IMR-90 (cell line): ENCODE measurements around the gene BPIFB2. TPM values are rescaled to one million over a fixed set of nuclear protein-coding genes. Genes with fewer than 3 reads are reported as not detected.

Source experiments
- ATAC-seq: fragments of 200-7000 bp; cut with Tn5 transposase; 2 replicates; pipeline ENCODE4 v1.9.1; 2020; ENCODE audit warnings: low read depth, mild to moderate bottlenecking, moderate library complexity
- BruUV-seq: library from RNA; stranded (reverse); fragments of 400-500 nt; replicated peaks from 2 replicates; lab custom pipeline; 2021; lab: Mats Ljungman, UMichigan
- CTCF ChIA-PET: fragments of 300-600 bp; formaldehyde crosslinking; extraction: SDS; loops from one replicate; lab custom pipeline; 2021; ENCODE audit warnings: antibody characterized with exemption; lab: Yijun Ruan, JAX
- POLR2A ChIA-PET: fragments of 300-600 bp; sonication (Branson Sonifier 250); formaldehyde crosslinking; loops from one replicate; lab custom pipeline; 2022; ENCODE audit warnings: antibody characterized with exemption; ENCODE audit not compliant: unreplicated experiment; lab: Charles Lee
- DNase-seq: peaks from one replicate; pipeline ENCODE4 v3.0.0; 2013
- H2AFZ ChIP-seq: replicated peaks from 2 replicates; pipeline ENCODE3; 2013; ENCODE audit warnings: low read length, mild to moderate bottlenecking; ENCODE audit not compliant: poor library complexity
- H2AK5ac ChIP-seq: 2 replicates; pipeline ENCODE4 v1.6.1; 2013; ENCODE audit warnings: low read depth, low read length, inconsistent platforms
- H2AK9ac ChIP-seq: replicated peaks from 2 replicates; pipeline ENCODE3; 2013; ENCODE audit warnings: mild to moderate bottlenecking, low read depth, low read length, moderate library complexity; ENCODE audit not compliant: poor library complexity
- H2BK120ac ChIP-seq: 2 replicates; pipeline ENCODE4 v1.6.1; 2013; ENCODE audit warnings: low read depth, low read length, inconsistent platforms
- H2BK15ac ChIP-seq: 3 replicates; pipeline ENCODE4 v1.6.1; 2013; ENCODE audit warnings: low read depth, low read length, inconsistent platforms
- H2BK20ac ChIP-seq: 2 replicates; pipeline ENCODE4 v1.6.1; 2013; ENCODE audit warnings: low read depth, mild to moderate bottlenecking, inconsistent platforms, low read length, moderate library complexity
- H2BK5ac ChIP-seq: 2 replicates; pipeline ENCODE4 v1.6.1; 2013; ENCODE audit warnings: mild to moderate bottlenecking, low read depth, low read length, inconsistent platforms; ENCODE audit not compliant: poor library complexity, severe bottlenecking
- H3K14ac ChIP-seq: replicated peaks from 2 replicates; pipeline ENCODE4 v1.6.1; 2013; ENCODE audit warnings: low read depth, low read length, inconsistent platforms
- H3K18ac ChIP-seq: 2 replicates; pipeline ENCODE4 v1.6.1; 2013; ENCODE audit warnings: low read depth, low read length, control low read depth
- H3K23ac ChIP-seq: 2 replicates; pipeline ENCODE4 v1.6.1; 2013; ENCODE audit warnings: low read depth, low read length, inconsistent platforms
- H3K27ac ChIP-seq: 2 replicates; pipeline ENCODE4 v1.5.1; 2013; ENCODE audit warnings: mild to moderate bottlenecking, control low read depth, low read length; ENCODE audit not compliant: insufficient read depth
- H3K27me3 ChIP-seq: 2 replicates; pipeline ENCODE4 v1.6.1; 2013; ENCODE audit warnings: low read length; ENCODE audit not compliant: control insufficient read depth, insufficient read depth
- H3K36me3 ChIP-seq: 2 replicates; pipeline ENCODE4 v1.6.1; 2013; ENCODE audit warnings: low read length, mixed read lengths; ENCODE audit not compliant: control insufficient read depth, insufficient read depth
- H3K4ac ChIP-seq: 2 replicates; pipeline ENCODE4 v1.6.1; 2013; ENCODE audit warnings: low read depth, low read length, inconsistent platforms
- H3K4me1 ChIP-seq: 2 replicates; pipeline ENCODE4 v1.6.1; 2013; ENCODE audit warnings: low read length, mixed read lengths; ENCODE audit not compliant: control insufficient read depth, insufficient read depth
- H3K4me2 ChIP-seq: 2 replicates; pipeline ENCODE4 v1.6.1; 2013; ENCODE audit warnings: low read depth, mild to moderate bottlenecking, control low read depth, low read length, moderate library complexity
- H3K4me3 ChIP-seq: 2 replicates; pipeline ENCODE4 v1.5.1; 2013; ENCODE audit warnings: low read depth, mild to moderate bottlenecking, control low read depth, low read length, moderate library complexity; ENCODE audit not compliant: insufficient read depth
- H3K56ac ChIP-seq: 2 replicates; pipeline ENCODE4 v1.6.1; 2013; ENCODE audit warnings: low read length, inconsistent platforms; ENCODE audit not compliant: insufficient read depth; ENCODE audit errors: extremely low read depth
- H3K79me1 ChIP-seq, 2 experiments: 2 replicates each; pipeline ENCODE4 v1.6.1; 2013; ENCODE audit warnings: low read length in 2 of 2, inconsistent platforms in 1 of 2, low read depth in 1 of 2
- H3K9ac ChIP-seq: 2 replicates; pipeline ENCODE4 v1.6.1; 2013; ENCODE audit warnings: low read depth, low read length, control low read depth
- H3K9me1 ChIP-seq: 2 replicates; pipeline ENCODE4 v1.6.1; 2013; ENCODE audit warnings: low read length, inconsistent platforms; ENCODE audit not compliant: insufficient read depth
- H3K9me3 ChIP-seq: 2 replicates; pipeline ENCODE4 v1.6.1; 2013; ENCODE audit warnings: low read length; ENCODE audit not compliant: control insufficient read depth, insufficient read depth
- H4K20me1 ChIP-seq: 2 replicates; pipeline ENCODE4 v1.6.1; 2013; ENCODE audit warnings: low read length, inconsistent platforms; ENCODE audit not compliant: insufficient read depth
- H4K5ac ChIP-seq: 2 replicates; pipeline ENCODE4 v1.6.1; 2013; ENCODE audit warnings: mild to moderate bottlenecking, low read depth, low read length, control low read depth
- H4K8ac ChIP-seq, 2 experiments: 2 replicates each; pipeline ENCODE4 v1.6.1; 2013; ENCODE audit warnings: low read depth in 2 of 2, low read length in 2 of 2, control low read depth in 1 of 2, inconsistent platforms in 1 of 2
- H4K91ac ChIP-seq: 2 replicates; pipeline ENCODE4 v1.6.1; 2013; ENCODE audit warnings: low read depth, low read length, inconsistent platforms; ENCODE audit not compliant: insufficient read depth
- MAFK ChIP-seq: IDR thresholded peaks from 2 replicates; pipeline ENCODE4 v1.6.1; 2012; ENCODE audit warnings: low read depth, low read length, improper control_type of control experiment
- RCOR1 ChIP-seq: IDR thresholded peaks from 2 replicates; pipeline ENCODE4 v1.6.1; 2012; ENCODE audit warnings: mild to moderate bottlenecking, low read length, improper control_type of control experiment; ENCODE audit not compliant: insufficient replicate concordance
- RFX5 ChIP-seq: IDR thresholded peaks from 2 replicates; pipeline ENCODE4 v1.8.0; 2012; ENCODE audit warnings: low read depth, mild to moderate bottlenecking, low read length, moderate library complexity
- WGBS, 2 experiments: methylation state at CpG; one replicate each; pipeline versions ENCODE4 v1.1.5 to v1.1.7; 2013; ENCODE audit warnings: missing lambda C conversion rate in 2 of 2; ENCODE audit not compliant: insufficient read length in 1 of 2; ENCODE audit errors: extremely low coverage in 2 of 2; 5-methylcytosine and 5-hydroxymethylcytosine counted together
- dilution Hi-C: fragments of 300-500 bp; cut with HindIII; formaldehyde crosslinking; loops from one replicate; pipeline ENCODE4 v1.14.3; 2018; ENCODE audit warnings: low sequenced_read_pairs; ENCODE audit not compliant: unreplicated experiment
- in situ Hi-C: fragments of 300-500 bp; cut with MboI; formaldehyde crosslinking; loops from 3 replicates; pipeline ENCODE4 v1.14.3; 2019; ENCODE audit warnings: low sequenced_read_pairs, inconsistent platforms, mixed read lengths
- intact Hi-C: fragments of 100-400 bp; cut with micrococcal nuclease; formaldehyde crosslinking; loops from 2 replicates; pipeline ENCODE4 v1.10.0; 2022
- polyA plus RNA-seq, 3 experiments: library from polyadenylated mRNA; depleted of rRNA; stranded (reverse); fragments of >200 nt; gene quantifications; 2 replicates each; pipeline ENCODE4 v1.2.3, GENCODE V29; 2012; ENCODE audit warnings: low replicate concordance in 1 of 3
- total RNA-seq: library from RNA; depleted of rRNA; stranded (reverse); fragments of >200 nt; gene quantifications from 2 replicates; pipeline ENCODE4 v1.2.3, GENCODE V29; 2012
- TF ChIP-seq, protein P1 (sequence below): conservative IDR thresholded peaks from 2 replicates; pipeline ENCODE4 v1.5.1; 2012; ENCODE audit warnings: mild to moderate bottlenecking, low read depth, low read length, improper control_type of control experiment

Gene BPIFB2
- total and polyA plus RNA-seq, 2 of the 4 experiments (the other 2 are of a cell fraction) = not detected

DNA sequence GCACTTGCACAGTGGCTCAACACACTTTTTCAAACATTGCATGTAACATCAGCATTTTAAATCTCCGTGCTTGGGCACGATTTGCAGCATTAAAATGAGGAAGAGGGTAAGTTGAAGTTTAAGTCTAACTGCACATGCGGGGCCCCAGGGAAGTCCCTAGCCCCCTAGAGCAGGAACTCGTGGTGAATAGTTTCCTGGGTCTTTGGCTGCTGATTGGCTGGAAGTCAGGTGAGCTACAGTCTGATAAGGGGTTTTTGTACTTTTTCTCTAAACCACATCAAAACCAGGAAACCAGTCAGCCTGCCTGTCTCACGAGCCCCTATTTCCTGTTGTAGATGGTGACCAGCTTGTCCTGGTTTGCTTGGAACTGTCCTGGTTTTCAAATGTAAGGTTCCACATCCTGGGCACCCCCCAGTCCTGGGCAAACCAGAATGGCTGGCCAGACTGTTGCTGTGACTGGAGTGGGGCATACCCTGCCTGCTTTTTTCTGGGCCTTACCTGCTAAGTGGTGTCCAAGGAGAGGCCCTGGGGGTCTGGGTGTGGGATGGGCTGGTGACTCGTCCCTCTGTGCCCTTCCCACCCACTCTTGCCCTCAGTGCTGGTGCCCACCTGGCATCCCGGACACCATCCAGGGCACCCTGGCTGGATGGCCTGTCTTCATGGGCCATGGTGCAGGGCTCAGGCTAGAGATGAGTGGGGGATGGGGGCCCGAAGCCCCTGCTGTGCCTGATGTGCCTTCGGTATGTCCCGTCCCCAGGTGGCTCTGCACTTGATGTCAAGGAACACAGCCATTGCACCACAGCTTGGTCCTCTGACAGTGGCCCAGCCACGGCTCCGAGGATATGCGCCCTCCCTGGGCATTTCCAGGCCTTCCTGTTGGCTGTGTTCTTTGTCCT lies 35.1 kb upstream of the BPIFB2 start:
- Histone ChIP-seq H3K14ac (no peak overlapping the region), H3K4me1 (no peaks in the 10 kb centered on the region), H3K4ac (no peak overlapping the region), H3K36me3 (no peaks in the 10 kb centered on the region), H2AFZ (no peak overlapping the region), H2BK20ac (no peak overlapping the region), H4K8ac (no peak overlapping the region), H3K27me3 (peaks cover 10% of the 10 kb centered on the region; the same call in 1 of the 2 replicates), H3K4me2 (no peak overlapping the region), H3K23ac (no peak overlapping the region), H2BK120ac (no peak overlapping the region), H3K9me1 (no peaks in the 10 kb centered on the region), H3K18ac (no peak overlapping the region), H4K5ac (no peak overlapping the region), H3K9ac (no peak overlapping the region), H3K79me1 (no peaks in the 10 kb centered on the region), H4K91ac (no peak overlapping the region), H2BK15ac (no peak overlapping the region), H3K56ac (no peak overlapping the region), H3K4me3 (no peak overlapping the region), H3K9me3 (no peaks in the 10 kb centered on the region), H4K20me1 (no peaks in the 10 kb centered on the region), H2AK5ac (no peak overlapping the region), H2BK5ac (no peak overlapping the region), H3K27ac (no peak overlapping the region), H2AK9ac (no peak overlapping the region)
- dilution Hi-C loops = no loop called here
- TF ChIP-seq RCOR1 (no peak), MAFK (no peak), RFX5 (no peak)
- TF ChIP-seq, protein P1, sequence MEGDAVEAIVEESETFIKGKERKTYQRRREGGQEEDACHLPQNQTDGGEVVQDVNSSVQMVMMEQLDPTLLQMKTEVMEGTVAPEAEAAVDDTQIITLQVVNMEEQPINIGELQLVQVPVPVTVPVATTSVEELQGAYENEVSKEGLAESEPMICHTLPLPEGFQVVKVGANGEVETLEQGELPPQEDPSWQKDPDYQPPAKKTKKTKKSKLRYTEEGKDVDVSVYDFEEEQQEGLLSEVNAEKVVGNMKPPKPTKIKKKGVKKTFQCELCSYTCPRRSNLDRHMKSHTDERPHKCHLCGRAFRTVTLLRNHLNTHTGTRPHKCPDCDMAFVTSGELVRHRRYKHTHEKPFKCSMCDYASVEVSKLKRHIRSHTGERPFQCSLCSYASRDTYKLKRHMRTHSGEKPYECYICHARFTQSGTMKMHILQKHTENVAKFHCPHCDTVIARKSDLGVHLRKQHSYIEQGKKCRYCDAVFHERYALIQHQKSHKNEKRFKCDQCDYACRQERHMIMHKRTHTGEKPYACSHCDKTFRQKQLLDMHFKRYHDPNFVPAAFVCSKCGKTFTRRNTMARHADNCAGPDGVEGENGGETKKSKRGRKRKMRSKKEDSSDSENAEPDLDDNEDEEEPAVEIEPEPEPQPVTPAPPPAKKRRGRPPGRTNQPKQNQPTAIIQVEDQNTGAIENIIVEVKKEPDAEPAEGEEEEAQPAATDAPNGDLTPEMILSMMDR = no peak
- intact Hi-C loops = no loop called here
- BruUV-seq = no TSS peak
- DNase-seq (no peak), ATAC-seq (no peak)
- no CpG with 5 or more reads among the region's 13 CpGs for WGBS, 2 experiments
- ChIA-PET CTCF (no interaction called here), POLR2A (no interaction called here)
- in situ Hi-C loops = no loop called here
